Gastrocnemius medialis (tissue), 4 donors: ENCODE results near the gene CEP72. TPM values are rescaled to one million over a fixed set of nuclear protein-coding genes. Genes with fewer than 3 reads are reported as not detected.

Source experiments
- ATAC-seq, 2 donors: fragments of 150-250 bp; one replicate each; pipeline ENCODE4 v1.9.1; 2016
- DNase-seq, 2 donors: peaks; one replicate each; pipeline ENCODE4 v3.0.0-alpha.2; 2019
- H3K27ac ChIP-seq, 4 donors: fragments of 200-600 bp; sonication (generic); 1 replicate in 1 of 4; 2 replicates in 3 of 4; pipeline ENCODE4 v1.5.1; 2016 to 2018; ENCODE audit warnings: mild to moderate bottlenecking in 2 of 4, moderate library complexity in 1 of 4
- H3K27me3 ChIP-seq, 3 donors: fragments of 200-600 bp; sonication (generic) in 2 of 3; 1 replicate in 1 of 3; 2 replicates in 2 of 3; pipeline versions ENCODE4 v1.5.1 to v1.6.0; 2016 to 2019; ENCODE audit warnings: mild to moderate bottlenecking in 1 of 3, moderate library complexity in 1 of 3
- H3K36me3 ChIP-seq, 2 donors: fragments of 200-600 bp; sonication (generic) in 1 of 2; one replicate each; pipeline ENCODE4 v1.5.1; 2017 to 2018
- H3K4me1 ChIP-seq, 2 donors: fragments of 200-600 bp; sonication (generic) in 1 of 2; one replicate each; pipeline ENCODE4 v1.5.1; 2016 to 2017; ENCODE audit warnings: mild to moderate bottlenecking in 2 of 2
- H3K4me3 ChIP-seq, 4 donors: fragments of 200-600 bp; sonication (generic) in 3 of 4; 1 replicate in 1 of 4; 2 replicates in 3 of 4; pipeline ENCODE4 v1.5.1; 2016 to 2019; ENCODE audit warnings: mild to moderate bottlenecking in 2 of 4
- H3K9me3 ChIP-seq, 3 donors: fragments of 200-600 bp; sonication (generic) in 2 of 3; 1 replicate in 1 of 3; 2 replicates in 2 of 3; pipeline ENCODE4 v1.5.1; 2016 to 2019
- CTCF ChIP-seq, 5 experiments: fragments of 450-650 bp in 3 of 5; fragments of 200-600 bp in 2 of 5; sonication (generic) in 2 of 5; IDR thresholded peaks in 4 of 5; conservative IDR thresholded peaks in 1 of 5; 1 replicate in 4 of 5; 2 replicates in 1 of 5; pipeline ENCODE4 v1.5.1; 2016 to 2019; ENCODE audit warnings: antibody characterized with exemption in 5 of 5, mild to moderate bottlenecking in 3 of 5, moderate library complexity in 3 of 5
- POLR2A ChIP-seq, 2 donors: fragments of 450-650 bp; IDR thresholded peaks; one replicate each; pipeline ENCODE4 v1.6.1; 2017; ENCODE audit warnings: antibody characterized with exemption in 2 of 2, mild to moderate bottlenecking in 2 of 2, moderate library complexity in 2 of 2
- in situ Hi-C, 4 donors: fragments of 200-750 bp; cut with MboI; loops; one replicate each; pipeline versions ENCODE4 v1.15.0 to v1.8.0; 2017; ENCODE audit warnings: low sequenced_read_pairs in 4 of 4
- intact Hi-C: fragments of 100-400 bp; cut with DNase I; formaldehyde crosslinking; loops from one replicate; pipeline ENCODE4 v1.15.1; 2023; ENCODE audit warnings: low total_unique reads
- total RNA-seq, 4 donors: library from RNA; depleted of rRNA; stranded (reverse); fragments of >200 nt; gene quantifications; one replicate each; pipeline versions ENCODE4 v1.1.0 to v1.2.3, GENCODE V29; 2016

Gene CEP72
- total RNA-seq, 4 donors from 2014 or later, result 0.36 to 0.56 (median 0.40) TPM; not detected in 1

DNA sequence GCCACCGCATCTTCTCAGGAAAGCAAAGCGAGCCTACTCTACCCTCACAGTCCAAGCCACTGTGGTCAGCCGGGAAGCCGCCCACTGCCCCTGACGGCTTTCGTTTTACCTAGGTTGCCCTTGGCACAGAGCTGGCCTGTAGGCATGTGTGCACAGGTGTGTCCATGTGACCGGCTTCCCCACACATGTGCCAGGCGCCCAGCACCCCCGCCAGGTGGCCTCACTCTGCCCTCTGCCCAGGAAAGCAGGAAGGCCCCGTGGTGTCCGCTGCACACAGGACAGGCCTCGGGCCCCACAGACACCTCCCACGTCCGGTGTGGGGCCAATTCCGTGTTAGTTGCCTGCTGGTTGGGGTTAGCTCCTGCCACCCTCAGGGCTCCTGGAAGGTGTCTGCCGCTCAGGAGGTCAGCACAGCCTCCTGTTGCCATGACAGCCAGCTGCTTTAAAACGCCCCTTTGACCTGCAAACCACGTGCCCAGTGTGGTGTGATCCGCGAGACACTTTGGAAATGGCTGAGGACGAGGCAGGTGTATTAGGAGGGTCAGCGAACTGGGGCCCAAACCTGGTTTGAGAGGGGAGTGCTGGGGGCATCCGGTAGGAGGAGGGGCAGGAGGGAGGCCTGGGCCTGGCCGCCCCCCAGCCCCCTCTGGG lies 52.3 kb downstream of the CEP72 start:
- in situ Hi-C loops, result loop anchor here in 1 of 4 donors (10.0 kb wide), 1 partner anchor 240 kb away; no protein-coding TSS in a partner anchor
- DNase-seq (no peak), ATAC-seq (no peak)
- Histone ChIP-seq H3K27ac (no peak overlapping the region), H3K9me3 (no peaks in the 10 kb centered on the region), H3K4me3 (no peak overlapping the region), H3K36me3 (peaks cover 0 to 31% of the 10 kb centered on the region in 2 donors), H3K27me3 (no peaks in the 10 kb centered on the region), H3K4me1 (no peaks in the 10 kb centered on the region)
- intact Hi-C loops, result no loop called here
- TF ChIP-seq CTCF (IDR thresholded peaks at IDR 0.05 in 4 of 5, conservative IDR thresholded peaks at IDR 0.05 in 1 of 5) (no peak), POLR2A (IDR thresholded peaks at IDR 0.05) (no peak)

DNA sequence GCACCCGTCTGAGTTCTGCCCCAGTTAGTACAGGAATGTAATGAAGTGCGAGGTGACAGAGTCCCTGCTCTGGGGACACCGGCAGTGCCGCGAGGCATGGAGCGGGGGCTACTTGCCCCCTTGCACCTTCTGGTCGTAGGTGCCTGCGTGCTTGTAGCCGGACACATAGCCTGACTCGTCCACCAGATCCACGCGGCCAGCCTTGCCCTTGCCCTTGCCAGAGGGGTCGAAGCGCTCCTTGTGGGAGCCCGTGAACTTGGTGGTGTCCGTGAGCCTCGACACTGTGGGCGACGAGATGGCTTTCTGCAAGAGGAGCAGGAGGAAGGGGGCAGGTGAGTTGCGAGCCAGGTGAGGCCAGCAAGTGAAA lies 52.8 kb downstream of the CEP72 start:
- in situ Hi-C loops (loop anchor here in 3 of 4 donors (5.0 to 10.0 kb wide), 2 partner anchors 240 to 242 kb away; no protein-coding TSS in a partner anchor), intact Hi-C loops (no loop called here)
- no peak for DNase-seq
- H3K4me3 ChIP-seq, result no peak overlapping the region
- H3K27ac ChIP-seq, result no peak overlapping the region
- ATAC-seq, result no peak
- no peak for TF ChIP-seq CTCF (IDR thresholded peaks at IDR 0.05 in 4 of 5, conservative IDR thresholded peaks at IDR 0.05 in 1 of 5)
- TF ChIP-seq POLR2A (IDR thresholded peaks at IDR 0.05), result no peak
- H3K4me1 ChIP-seq, result no peaks in the 10 kb centered on the region
- peaks cover 0 to 31% of the 10 kb centered on the region in 2 donors for H3K36me3 ChIP-seq
- no peaks in the 10 kb centered on the region for H3K27me3 ChIP-seq
- H3K9me3 ChIP-seq, result no peaks in the 10 kb centered on the region

GRCh38 chr5:665541-665955 lies 53.4 kb downstream of the CEP72 start:
- Histone ChIP-seq H3K4me1 (no peaks in the 10 kb centered on the region), H3K27me3 (no peaks in the 10 kb centered on the region), H3K9me3 (no peaks in the 10 kb centered on the region), H3K27ac (no peak overlapping the region), H3K4me3 (no peak overlapping the region), H3K36me3 (peaks cover 0 to 31% of the 10 kb centered on the region in 2 donors)
- in situ Hi-C loops, result loop anchor here in 3 of 4 donors (5.0 to 10.0 kb wide), 2 partner anchors 239 to 242 kb away; no protein-coding TSS in a partner anchor
- TF ChIP-seq POLR2A (IDR thresholded peaks at IDR 0.05) (no peak), CTCF (IDR thresholded peaks at IDR 0.05 in 4 of 5, conservative IDR thresholded peaks at IDR 0.05 in 1 of 5) (no peak)
- DNase-seq, result no peak
- intact Hi-C loops, result no loop called here
- ATAC-seq, result no peak

GRCh38 chr5:665956-666711 lies 54.0 kb downstream of the CEP72 start:
- Histone ChIP-seq H3K9me3 (no peaks in the 10 kb centered on the region), H3K4me1 (peaks cover 0 to under 1% of the 10 kb centered on the region in 2 donors), H3K27me3 (no peaks in the 10 kb centered on the region), H3K36me3 (peaks cover 0 to 31% of the 10 kb centered on the region in 2 donors), H3K4me3 (no peak overlapping the region), H3K27ac (no peak overlapping the region)
- DNase-seq (no peak), ATAC-seq (no peak)
- in situ Hi-C loops, result loop anchor here in 3 of 4 donors (5.0 to 10.0 kb wide), 2 partner anchors 239 to 241 kb away; no protein-coding TSS in a partner anchor
- intact Hi-C loops, result no loop called here
- no peak for TF ChIP-seq CTCF (IDR thresholded peaks at IDR 0.05 in 4 of 5, conservative IDR thresholded peaks at IDR 0.05 in 1 of 5)
- TF ChIP-seq POLR2A (IDR thresholded peaks at IDR 0.05), result no peak
